Osteoblast (primary cell): ENCODE measurements around the gene MAN2B2. TPM values are rescaled to one million over a fixed set of nuclear protein-coding genes. Genes with fewer than 3 reads are reported as not detected.

ENCODE experiments used
- DNase-seq: peaks from one replicate; pipeline ENCODE4 v3.0.0; 2011; ENCODE audit warnings: low spot score, mixed read lengths; ENCODE audit not compliant: insufficient read length; ENCODE audit errors: missing footprints
- H2AFZ ChIP-seq: 2 replicates; pipeline ENCODE4 v1.6.0; 2011; ENCODE audit warnings: mild to moderate bottlenecking, low read length
- H3K27ac ChIP-seq: 2 replicates; pipeline ENCODE4 v1.5.1; 2011; ENCODE audit warnings: mild to moderate bottlenecking, low read depth, low read length, moderate library complexity
- H3K27me3 ChIP-seq: 2 replicates; pipeline ENCODE4 v1.6.0; 2012; ENCODE audit warnings: mild to moderate bottlenecking, control low read depth, inconsistent platforms, low read length, moderate library complexity; ENCODE audit not compliant: insufficient read depth
- H3K36me3 ChIP-seq: 2 replicates; pipeline ENCODE4 v1.5.1; 2011; ENCODE audit warnings: mild to moderate bottlenecking, low read length, control low read depth, moderate library complexity; ENCODE audit not compliant: insufficient read depth
- H3K4me1 ChIP-seq: 2 replicates; pipeline ENCODE4 v1.5.1; 2011; ENCODE audit warnings: mild to moderate bottlenecking, low read length, control low read depth, moderate library complexity; ENCODE audit not compliant: insufficient read depth
- H3K4me2 ChIP-seq: 2 replicates; pipeline ENCODE4 v1.6.0; 2011; ENCODE audit warnings: mild to moderate bottlenecking, low read length; ENCODE audit not compliant: insufficient read depth
- H3K4me3 ChIP-seq: fragments of 200-600 bp; sonication (generic); 3 replicates; pipeline ENCODE4 v1.5.1; 2012; ENCODE audit warnings: mild to moderate bottlenecking, low read length, inconsistent platforms; ENCODE audit not compliant: insufficient read depth
- H3K79me2 ChIP-seq: 2 replicates; pipeline ENCODE4 v1.6.0; 2012; ENCODE audit warnings: mild to moderate bottlenecking, low read length, control low read depth, inconsistent platforms; ENCODE audit not compliant: insufficient read depth
- H3K9me3 ChIP-seq: 2 replicates; pipeline ENCODE4 v1.5.1; 2011; ENCODE audit warnings: low read depth, low read length, control low read depth
- H4K20me1 ChIP-seq: 2 replicates; pipeline ENCODE4 v1.6.0; 2012; ENCODE audit warnings: mild to moderate bottlenecking, low read length, control low read depth; ENCODE audit not compliant: insufficient read depth
- CTCF ChIP-seq: IDR thresholded peaks from 2 replicates; pipeline ENCODE4 v1.5.1; 2011; ENCODE audit warnings: mild to moderate bottlenecking, low read depth, low read length, moderate library complexity; ENCODE audit errors: extremely low read depth
- total RNA-seq: library from RNA; depleted of rRNA; stranded (reverse); fragments of >200 nt; gene quantifications from 2 replicates; pipeline ENCODE4 v1.2.3, GENCODE V29; 2012

Gene MAN2B2
- total RNA-seq, 1 donor: 28.2 TPM

- Histone ChIP-seq H3K27me3 (no peaks in the 10 kb centered on the region), H3K79me2 (no peaks in the 10 kb centered on the region), H3K36me3 (no peaks in the 10 kb centered on the region), H3K4me1 (no peaks in the 10 kb centered on the region), H2AFZ (no peak overlapping the region), H3K4me2 (no peak overlapping the region), H3K9me3 (no peaks in the 10 kb centered on the region), H3K27ac (no peak overlapping the region), H3K4me3 (no peak overlapping the region), H4K20me1 (no peaks in the 10 kb centered on the region)
- no peak for TF ChIP-seq CTCF
- peak; percentile 37 for DNase-seq
These were observed 42.3 kb downstream of the MAN2B2 start for GRCh38 chr4:6617246-6617645.

- H3K9me3 ChIP-seq: no peaks in the 10 kb centered on the region
- no peaks in the 10 kb centered on the region for H3K4me1 ChIP-seq
- no peaks in the 10 kb centered on the region for H4K20me1 ChIP-seq
- DNase-seq: peak; percentile 72
- TF ChIP-seq CTCF: no peak
- no peak overlapping the region for H3K4me2 ChIP-seq
- no peaks in the 10 kb centered on the region for H3K79me2 ChIP-seq
- H3K27ac ChIP-seq: no peak overlapping the region
- H2AFZ ChIP-seq: no peak overlapping the region
- H3K27me3 ChIP-seq: no peaks in the 10 kb centered on the region
- no peaks in the 10 kb centered on the region for H3K36me3 ChIP-seq
- no peak overlapping the region for H3K4me3 ChIP-seq
These were observed 43.6 kb downstream of the MAN2B2 start for GRCh38 chr4:6618386-6619115.

GRCh38 chr4:6619116-6619465 lies 44.1 kb downstream of the MAN2B2 start:
- Histone ChIP-seq H3K27ac (no peak overlapping the region), H3K4me3 (no peak overlapping the region), H3K4me1 (no peaks in the 10 kb centered on the region), H3K9me3 (no peaks in the 10 kb centered on the region), H3K36me3 (no peaks in the 10 kb centered on the region), H3K4me2 (no peak overlapping the region), H2AFZ (no peak overlapping the region), H4K20me1 (no peaks in the 10 kb centered on the region), H3K27me3 (no peaks in the 10 kb centered on the region), H3K79me2 (no peaks in the 10 kb centered on the region)
- DNase-seq: peak; percentile 57
- TF ChIP-seq CTCF: no peak

GRCh38 chr4:6619466-6620255 lies 44.7 kb downstream of the MAN2B2 start:
- DNase-seq: peak; percentile 32
- Histone ChIP-seq H4K20me1 (no peaks in the 10 kb centered on the region), H2AFZ (no peak overlapping the region), H3K4me1 (no peaks in the 10 kb centered on the region), H3K27ac (no peak overlapping the region), H3K4me3 (no peak overlapping the region), H3K27me3 (no peaks in the 10 kb centered on the region), H3K4me2 (no peak overlapping the region), H3K79me2 (no peaks in the 10 kb centered on the region), H3K36me3 (no peaks in the 10 kb centered on the region), H3K9me3 (no peaks in the 10 kb centered on the region)
- TF ChIP-seq CTCF: no peak
